ENCODE data around the gene KCNAB1. TPM values are rescaled to one million over a fixed set of nuclear protein-coding genes. Genes with fewer than 3 reads are reported as not detected.
"Not testable (repeated sequence)": the region's sequence is repeated elsewhere in the genome, so short reads cannot be mapped to it uniquely, and the experiment has no call there.

The KCNAB1 gene
- total RNA-seq, 1 experiment from 2014 or later = not detected

- no peak for DNase-seq (ENCODE audit: low read depth)
These were observed 151.1 kb downstream of the KCNAB1 start for GRCh38 chr3:156271508-156271907.

GRCh38 chr3:156271995-156272719 is 151.8 kb downstream of the KCNAB1 start:
- DNase-seq (ENCODE audit: low read depth) = no peak

GRCh38 chr3:156273111-156273694 is 152.8 kb downstream of the KCNAB1 start:
- no peak for DNase-seq (ENCODE audit: low read depth)

- no peak for DNase-seq (ENCODE audit: low read depth)
These were observed 154.4 kb downstream of the KCNAB1 start for GRCh38 chr3:156274791-156275190.

DNA sequence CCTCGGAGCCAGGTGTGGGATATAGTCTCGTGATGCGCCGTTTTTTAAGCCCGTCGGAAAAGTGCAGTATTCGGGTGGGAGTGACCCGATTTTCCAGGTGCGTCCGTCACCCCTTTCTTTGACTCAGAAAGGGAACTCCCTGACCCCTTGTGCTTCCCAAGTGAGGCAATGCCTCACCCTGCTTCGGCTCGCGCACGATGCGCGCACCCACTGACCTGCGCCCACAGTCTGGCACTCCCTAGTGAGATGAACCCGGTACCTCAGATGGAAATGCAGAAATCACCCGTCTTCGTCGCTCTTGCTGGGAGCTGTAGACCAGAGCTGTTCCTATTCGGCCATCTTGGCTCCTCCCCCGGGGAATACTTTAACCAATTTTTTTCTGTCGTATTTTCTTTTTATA is 164.3 kb downstream of the KCNAB1 start:
- not testable (repeated sequence) for DNase-seq (ENCODE audit: low read depth)

GRCh38 chr3:156285626-156286025 is 165.2 kb downstream of the KCNAB1 start:
- no peak for DNase-seq (ENCODE audit: low read depth)

- DNase-seq (ENCODE audit: low read depth) = no peak
These were observed 170.5 kb downstream of the KCNAB1 start for GRCh38 chr3:156290924-156291271.

DNA sequence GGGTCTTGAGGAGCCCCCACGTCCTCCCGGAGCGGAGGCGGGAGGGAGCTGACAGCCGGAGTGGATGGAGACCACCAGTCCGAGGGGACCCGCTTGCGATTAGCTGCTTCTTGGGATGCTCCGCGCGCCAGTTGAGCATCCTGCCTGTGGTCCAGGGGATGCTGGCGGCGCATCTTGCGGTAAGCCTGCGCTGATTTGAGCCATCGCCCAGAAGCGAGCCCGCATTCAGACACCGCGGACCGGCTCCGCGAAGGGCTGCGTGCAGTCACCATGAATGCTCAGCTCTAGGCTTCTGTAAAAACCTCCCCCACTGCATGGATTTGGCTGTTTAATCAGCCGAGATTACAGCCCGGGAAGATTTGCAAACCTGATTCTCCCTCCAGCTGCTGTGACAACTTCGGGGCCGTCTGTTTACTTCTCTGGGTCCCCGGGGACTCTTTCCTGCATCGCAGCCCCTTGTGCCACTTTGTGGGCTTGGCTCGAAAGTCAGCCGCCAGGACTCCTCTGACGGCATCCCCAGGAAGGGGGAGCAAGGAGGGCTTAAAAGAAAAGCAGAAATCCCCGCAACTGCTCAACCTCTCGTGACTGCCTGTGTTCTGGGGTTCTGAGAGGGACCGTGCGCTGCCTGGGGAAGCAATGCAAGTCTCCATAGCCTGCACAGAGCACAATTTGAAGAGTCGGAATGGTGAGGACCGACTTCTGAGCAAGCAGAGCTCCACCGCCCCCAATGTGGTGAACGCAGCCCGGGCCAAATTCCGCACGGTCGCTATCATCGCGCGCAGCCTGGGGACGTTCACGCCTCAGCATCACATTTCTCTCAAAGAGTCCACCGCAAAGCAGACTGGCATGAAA is 171.1 kb downstream of the KCNAB1 start:
- peak; percentile 42 for DNase-seq (ENCODE audit: low read depth)

DNA sequence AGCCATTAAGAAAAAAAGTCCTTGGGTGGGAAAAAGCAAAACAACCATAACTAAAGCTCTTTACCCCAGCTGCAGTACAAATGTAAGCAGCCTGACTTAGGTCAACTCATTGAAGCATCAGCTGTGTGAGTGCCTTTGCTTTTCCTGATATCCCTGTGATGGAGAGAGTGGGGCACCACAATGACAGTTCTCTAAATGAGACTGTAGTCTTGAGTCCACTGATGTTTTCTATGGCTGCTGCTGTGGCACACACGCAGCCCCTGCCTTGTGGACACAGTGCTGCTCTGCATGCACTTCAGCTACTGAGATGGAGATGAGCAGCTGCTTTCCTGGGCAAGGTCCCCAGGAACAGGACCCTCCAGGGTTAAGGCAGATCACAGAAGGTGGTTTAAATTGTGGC is 173.2 kb downstream of the KCNAB1 start:
- no peak for DNase-seq (ENCODE audit: low read depth)

- DNase-seq (ENCODE audit: low read depth) = no peak
These were observed 177.2 kb downstream of the KCNAB1 start for GRCh38 chr3:156297582-156297981.

GRCh38 chr3:156298014-156298413 is 177.6 kb downstream of the KCNAB1 start:
- DNase-seq (ENCODE audit: low read depth) = no peak

GRCh38 chr3:156298938-156299337 is 178.6 kb downstream of the KCNAB1 start:
- no peak for DNase-seq (ENCODE audit: low read depth)

GRCh38 chr3:156299569-156299968 is 179.2 kb downstream of the KCNAB1 start:
- no peak for DNase-seq (ENCODE audit: low read depth)

DNA sequence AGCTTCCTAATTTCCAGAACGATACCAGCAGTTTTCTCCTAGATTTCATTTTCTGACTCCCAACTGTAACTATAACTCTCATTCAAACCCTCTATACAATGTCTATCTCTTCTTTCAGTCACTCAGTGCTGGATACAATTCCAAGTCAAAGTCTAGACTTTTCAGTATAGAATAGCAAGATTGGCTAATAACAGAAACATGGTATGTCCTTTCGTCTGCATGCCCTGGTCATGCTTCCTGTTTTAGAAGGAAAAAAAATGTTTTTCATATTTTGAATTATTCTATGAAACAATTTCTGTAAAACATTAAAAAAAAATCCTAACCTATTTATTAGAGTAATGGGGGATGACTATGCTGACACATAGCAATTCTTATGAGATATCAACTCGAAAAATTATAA is 180.0 kb downstream of the KCNAB1 start:
- DNase-seq (ENCODE audit: low read depth) = no peak

GRCh38 chr3:156300929-156301840 is 180.8 kb downstream of the KCNAB1 start:
- DNase-seq (ENCODE audit: low read depth) = no peak

DNA sequence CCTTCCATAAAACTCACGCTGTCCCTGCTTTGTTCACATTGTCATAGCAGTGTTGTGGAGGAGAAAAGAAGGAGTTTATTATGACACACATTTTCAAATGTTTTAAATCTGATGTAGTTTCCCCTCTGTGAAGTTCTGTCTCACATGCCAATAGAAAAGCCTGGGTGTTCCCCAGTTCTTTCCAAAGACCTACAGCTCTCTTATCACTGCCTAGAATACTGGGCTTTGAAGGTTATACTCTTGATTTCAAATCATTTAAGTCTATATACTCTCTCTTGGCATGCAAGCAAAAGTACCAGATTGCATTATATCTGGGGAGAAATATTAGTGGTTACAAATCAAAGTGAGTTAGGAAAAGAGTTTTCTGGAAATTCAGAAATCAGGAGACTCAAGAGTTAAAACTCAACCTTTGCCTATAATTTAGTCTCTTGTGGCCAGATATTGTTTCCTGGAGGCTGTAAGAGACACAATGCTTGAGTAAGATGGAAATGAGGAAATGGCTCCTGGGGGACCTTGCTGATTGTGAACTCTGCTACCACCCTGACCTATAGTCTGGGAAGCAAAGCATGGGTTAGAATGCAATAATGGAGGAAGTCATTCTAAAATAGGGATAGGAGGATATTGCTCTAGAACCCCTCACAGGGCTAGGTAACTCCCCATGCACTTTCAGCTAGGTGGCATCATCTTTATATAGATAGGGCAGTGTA is 182.8 kb downstream of the KCNAB1 start:
- no peak for DNase-seq (ENCODE audit: low read depth)

GRCh38 chr3:156304406-156304805 is 184.0 kb downstream of the KCNAB1 start:
- DNase-seq (ENCODE audit: low read depth) = peak; percentile 46

DNA sequence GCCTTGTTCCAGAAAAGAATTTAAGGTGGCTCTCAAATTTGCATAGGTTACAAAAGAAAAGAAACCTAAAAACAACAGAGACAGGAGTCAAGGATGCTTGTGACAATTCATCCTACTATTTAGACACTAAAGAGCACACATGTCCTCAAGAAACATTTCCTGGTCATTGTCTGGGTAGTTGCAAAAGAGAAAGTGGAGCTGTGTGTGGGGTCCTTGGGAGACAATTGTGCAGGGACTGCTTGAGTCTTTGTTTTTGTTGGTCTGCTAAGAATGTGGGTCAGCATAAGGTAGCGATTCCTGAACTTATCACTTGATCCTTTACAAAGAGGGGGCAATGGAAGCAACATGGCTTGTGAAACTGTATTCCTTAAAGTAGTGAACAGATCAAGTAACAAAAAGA is 185.3 kb downstream of the KCNAB1 start:
- no peak for DNase-seq (ENCODE audit: low read depth)

DNA sequence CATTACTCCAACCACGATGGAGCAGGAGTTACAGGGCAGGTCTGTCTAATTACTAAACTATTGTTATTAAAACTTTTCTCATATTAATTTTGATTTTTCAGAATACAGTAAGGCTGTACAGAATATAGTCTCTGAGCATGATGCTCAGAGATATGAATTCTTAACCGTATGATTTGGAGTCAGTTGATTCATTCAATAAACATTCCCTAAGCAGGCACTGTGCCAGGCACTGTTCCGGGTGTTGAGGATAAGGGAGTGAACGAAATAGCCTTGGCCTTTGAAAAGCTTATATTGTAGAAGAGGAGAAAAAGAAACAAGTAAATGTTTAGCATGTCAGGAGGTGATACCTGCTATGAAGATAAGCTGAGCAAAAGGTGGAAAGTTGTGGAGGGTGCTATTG is 187.3 kb downstream of the KCNAB1 start:
- peak; percentile 77 for DNase-seq (ENCODE audit: low read depth)

DNA sequence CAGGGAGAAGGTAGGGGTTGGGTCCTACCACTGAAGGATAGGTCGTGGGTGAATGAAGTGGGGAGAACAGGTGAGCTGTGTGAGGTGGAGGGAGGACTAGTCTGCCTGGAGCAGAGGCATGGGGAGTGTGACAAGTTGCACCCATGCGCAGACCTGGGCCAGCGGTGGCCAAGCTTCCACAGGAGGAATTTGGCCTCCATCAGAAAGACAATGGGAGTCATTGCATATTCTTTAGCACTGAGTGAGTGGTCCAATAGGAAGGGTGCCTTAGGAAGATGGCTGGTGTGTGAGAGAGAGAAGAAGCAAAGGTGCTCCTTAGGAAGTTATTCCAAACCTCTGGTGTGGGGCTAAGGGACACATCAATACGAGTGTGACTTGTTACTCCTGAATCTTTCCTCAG is 191.1 kb downstream of the KCNAB1 start:
- no peak for DNase-seq (ENCODE audit: low read depth)

DNA sequence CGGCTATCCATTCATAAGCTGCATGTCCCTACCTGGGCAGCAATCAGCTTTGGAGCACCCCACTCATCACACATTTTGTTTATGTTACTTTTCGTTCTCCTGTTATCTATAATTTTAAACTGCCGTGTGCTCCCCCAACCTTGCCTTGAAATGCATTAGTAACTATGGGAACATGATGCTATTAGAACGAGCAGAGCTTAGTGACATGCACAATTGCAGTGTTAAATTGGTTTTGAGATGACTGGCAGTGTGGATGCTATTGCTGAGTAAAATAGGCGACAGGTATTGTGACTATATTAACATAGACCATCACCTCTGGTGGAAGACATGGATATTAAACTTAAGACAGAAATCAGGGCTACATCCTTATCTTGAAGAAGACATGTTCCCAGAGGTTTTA is 191.6 kb downstream of the KCNAB1 start:
- DNase-seq (ENCODE audit: low read depth) = no peak
